Measurements from ENCODE around the gene VAX1. TPM values are rescaled to one million over a fixed set of nuclear protein-coding genes. Genes with fewer than 3 reads are reported as not detected.

The VAX1 gene
- total RNA-seq, 1 experiment from 2014 or later: not detected

GRCh38 chr10:117140525-117140902, 2.4 kb upstream of the VAX1 start:
- TF ChIP-seq POLR2AphosphoS5 (IDR thresholded peaks at IDR 0.05; ENCODE audit: low read depth, low read length) (no peak), TCF7L2 (IDR thresholded peaks at IDR 0.05; ENCODE audit: borderline replicate concordance, extremely low read depth, insufficient read depth, insufficient read length) (no peak)
- TF ChIP-seq, protein P1, sequence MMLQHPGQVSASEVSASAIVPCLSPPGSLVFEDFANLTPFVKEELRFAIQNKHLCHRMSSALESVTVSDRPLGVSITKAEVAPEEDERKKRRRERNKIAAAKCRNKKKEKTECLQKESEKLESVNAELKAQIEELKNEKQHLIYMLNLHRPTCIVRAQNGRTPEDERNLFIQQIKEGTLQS (IDR thresholded peaks at IDR 0.05): no peak
- RAD21 ChIA-PET (ENCODE audit: low non-redundant PET in 1 of 2, low total read pairs in 2 of 2, uncharacterized antibody in 2 of 2, unreplicated experiment in 2 of 2): no interaction called here
- no peak overlapping the region for H3K4me3 ChIP-seq (replicated peaks in 1 of 2; ENCODE audit: low read depth in 1 of 2, low read length in 2 of 2)
- H2AFZ ChIP-seq (ENCODE audit: low read depth, low read length, poor library complexity, severe bottlenecking): no peak overlapping the region
- H4K20me1 ChIP-seq (ENCODE audit: insufficient read depth): no peaks in the 10 kb centered on the region
- no TSS peak for BruUV-seq (replicated peaks)
- no peaks in the 10 kb centered on the region for H3K9me2 ChIP-seq (ENCODE audit: insufficient read depth)
- peaks cover 34% of the 10 kb centered on the region for H3K27me3 ChIP-seq (ENCODE audit: insufficient read depth, low read length)
- no peaks in the 10 kb centered on the region for H3K4me1 ChIP-seq (ENCODE audit: control insufficient read depth in 1 of 2, insufficient read depth in 2 of 2, low read length in 2 of 2)
- H3K27ac ChIP-seq (ENCODE audit: low read depth, low read length): no peak overlapping the region
- CTCF ChIA-PET: no interaction called here
- no peak for ATAC-seq
- intact Hi-C loops (cut with micrococcal nuclease): no loop called here
- POLR2A ChIA-PET: no interaction called here
- H3K79me2 ChIP-seq (ENCODE audit: insufficient read depth, low read length): no peaks in the 10 kb centered on the region
- no peak for DNase-seq (ENCODE audit: low read depth, low spot score)
- H3K9me3 ChIP-seq (ENCODE audit: control insufficient read depth in 1 of 2, insufficient read depth in 1 of 2, low read depth in 1 of 2, low read length in 2 of 2): no peaks in the 10 kb centered on the region
- H3K36me3 ChIP-seq (ENCODE audit: control insufficient read depth in 1 of 2, insufficient read depth in 2 of 2, low read length in 2 of 2): no peaks in the 10 kb centered on the region
- no peak overlapping the region for H3K4me2 ChIP-seq (ENCODE audit: low read length)
- H3K9ac ChIP-seq (ENCODE audit: low read length): no peak overlapping the region

DNA sequence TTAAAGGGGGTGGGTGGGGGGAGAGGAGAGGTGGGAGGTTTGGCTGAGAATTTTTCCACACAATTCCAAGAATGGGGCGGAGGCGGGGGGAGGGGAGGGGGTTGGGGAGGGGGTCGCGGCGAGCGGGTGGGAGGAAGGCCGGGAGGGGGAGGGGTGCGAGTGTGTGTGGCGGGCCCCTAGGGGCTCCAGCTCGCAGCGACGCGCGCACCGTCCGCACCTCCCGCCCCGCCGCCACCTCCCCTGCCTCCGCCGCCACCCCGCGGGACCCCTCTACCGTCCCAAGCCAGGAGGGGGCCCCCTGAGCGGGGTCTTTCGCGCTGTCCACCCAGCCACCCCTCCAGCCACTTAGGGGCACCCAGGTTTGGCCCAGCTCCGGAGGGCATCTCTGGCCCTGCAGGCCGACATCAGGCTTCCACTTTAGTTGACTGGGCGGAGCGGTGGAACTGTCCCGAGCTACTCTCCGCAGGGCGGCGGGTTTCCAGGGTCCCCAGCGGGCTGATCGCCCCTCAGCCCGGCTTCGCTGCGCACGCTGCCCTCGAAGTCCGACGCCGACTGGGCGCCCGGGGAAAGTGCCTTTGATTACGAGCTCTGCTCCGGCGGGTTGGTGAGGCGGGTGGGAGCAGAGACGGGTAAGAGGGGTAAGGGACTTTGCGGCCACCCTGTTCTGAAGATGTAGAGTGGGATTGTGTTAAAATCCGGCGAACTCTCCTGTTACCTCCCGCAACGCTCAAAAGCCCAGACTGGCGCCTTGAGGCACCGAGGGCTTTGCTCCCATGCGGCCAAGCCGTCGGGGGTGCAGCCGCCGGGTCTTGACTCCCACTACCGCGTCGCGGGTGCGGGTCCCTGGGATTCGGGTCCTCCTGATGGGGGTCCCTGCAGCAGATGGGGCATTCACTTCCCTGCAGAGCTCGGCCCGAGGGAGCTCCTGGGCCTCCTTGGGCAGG, 1.8 kb upstream of the VAX1 start:
- Histone ChIP-seq H3K9me2 (ENCODE audit: insufficient read depth) (no peaks in the 10 kb centered on the region), H3K4me2 (ENCODE audit: low read length) (no peak overlapping the region), H3K4me3 (replicated peaks in 1 of 2; ENCODE audit: low read depth in 1 of 2, low read length in 2 of 2) (no peak overlapping the region), H3K36me3 (ENCODE audit: control insufficient read depth in 1 of 2, insufficient read depth in 2 of 2, low read length in 2 of 2) (no peaks in the 10 kb centered on the region), H4K20me1 (ENCODE audit: insufficient read depth) (no peaks in the 10 kb centered on the region), H3K9ac (ENCODE audit: low read length) (no peak overlapping the region), H2AFZ (ENCODE audit: low read depth, low read length, poor library complexity, severe bottlenecking) (no peak overlapping the region), H3K4me1 (ENCODE audit: control insufficient read depth in 1 of 2, insufficient read depth in 2 of 2, low read length in 2 of 2) (no peaks in the 10 kb centered on the region), H3K27me3 (ENCODE audit: insufficient read depth, low read length) (peaks cover 28% of the 10 kb centered on the region), H3K9me3 (ENCODE audit: control insufficient read depth in 1 of 2, insufficient read depth in 1 of 2, low read depth in 1 of 2, low read length in 2 of 2) (no peaks in the 10 kb centered on the region), H3K79me2 (ENCODE audit: insufficient read depth, low read length) (no peaks in the 10 kb centered on the region), H3K27ac (ENCODE audit: low read depth, low read length) (no peak overlapping the region)
- no TSS peak for BruUV-seq (replicated peaks)
- POLR2A ChIA-PET: no interaction called here
- intact Hi-C loops (cut with micrococcal nuclease): no loop called here
- CTCF ChIA-PET: no interaction called here
- RAD21 ChIA-PET (ENCODE audit: low non-redundant PET in 1 of 2, low total read pairs in 2 of 2, uncharacterized antibody in 2 of 2, unreplicated experiment in 2 of 2): no interaction called here
- DNase-seq (ENCODE audit: low read depth, low spot score) (no peak), ATAC-seq (no peak)
- TF ChIP-seq EGR1 (IDR thresholded peaks at IDR 0.05; ENCODE audit: low read depth): no peak
- TF ChIP-seq SRF (IDR thresholded peaks at IDR 0.05; ENCODE audit: low read depth): no peak
- TF ChIP-seq ELF1 (IDR thresholded peaks at IDR 0.05; ENCODE audit: borderline replicate concordance, low read depth): no peak

Data from HCT116 (cell line).